GM19025 (cell line): ENCODE data around the gene CTIF.

Experiments
- ATAC-seq: cut with Tn5 transposase; IDR thresholded peaks from one replicate; pipeline ENCODE4 v1.9.1; 2021; ENCODE audit warnings: mild to moderate bottlenecking, low read depth, moderate library complexity; ENCODE audit not compliant: unreplicated experiment

CTIF gene

GRCh38 chr18:48675912-48676311, 137.1 kb downstream of the CTIF start:
- ATAC-seq = no peak

DNA sequence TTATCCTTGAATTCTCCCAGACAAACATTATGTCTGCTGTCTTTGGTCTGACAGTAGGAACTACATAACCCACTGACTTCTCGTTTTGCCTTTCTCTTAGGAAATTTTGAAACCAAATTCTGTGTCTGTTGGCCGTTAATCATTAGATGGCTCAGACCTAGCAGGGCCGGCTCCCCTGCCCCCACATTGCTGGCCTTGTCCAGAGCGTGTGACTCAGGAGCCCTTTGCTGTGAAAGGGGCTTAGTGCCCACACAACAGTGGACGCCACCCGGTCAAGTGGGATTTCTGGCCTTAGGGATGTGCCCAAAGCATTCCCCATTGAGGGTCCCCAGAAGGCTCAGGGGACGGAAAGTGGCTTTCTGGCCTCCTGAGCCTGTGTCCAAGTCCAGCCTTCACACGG, 137.5 kb downstream of the CTIF start:
- ATAC-seq = no peak

DNA sequence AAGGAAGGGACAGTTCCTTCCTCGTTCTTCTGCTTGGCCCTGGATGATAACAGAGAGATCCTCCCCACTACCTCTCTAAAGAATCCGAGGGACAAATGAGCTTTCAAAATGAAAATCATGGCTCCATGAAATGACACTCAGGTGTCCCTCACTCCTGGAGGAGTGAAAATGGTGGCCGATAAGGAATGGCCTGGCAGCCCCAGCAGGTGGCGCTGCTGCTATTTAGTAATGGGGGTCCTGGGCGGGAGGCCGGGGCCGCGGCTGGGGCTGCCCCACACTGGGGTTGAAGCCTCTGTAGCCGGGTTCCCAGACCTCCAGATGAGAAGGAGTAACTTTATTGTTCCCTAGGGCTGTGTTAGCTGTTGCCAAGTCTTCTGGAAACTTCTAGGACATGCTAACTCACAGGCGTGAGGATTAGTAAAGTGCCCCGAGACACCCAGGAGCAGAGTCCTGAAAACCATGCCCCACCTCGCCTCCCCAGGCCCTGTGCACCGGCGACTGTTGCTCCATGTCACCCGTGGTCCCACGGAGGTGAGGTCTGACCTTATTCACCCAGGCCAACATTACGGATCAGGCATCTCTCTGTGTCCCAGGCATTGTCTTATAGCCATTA, 138.0 kb downstream of the CTIF start:
- ATAC-seq = peak; percentile 50

GRCh38 chr18:48678237-48679115, 139.6 kb downstream of the CTIF start:
- no peak for ATAC-seq

GRCh38 chr18:48679236-48679635, 140.4 kb downstream of the CTIF start:
- no peak for ATAC-seq

DNA sequence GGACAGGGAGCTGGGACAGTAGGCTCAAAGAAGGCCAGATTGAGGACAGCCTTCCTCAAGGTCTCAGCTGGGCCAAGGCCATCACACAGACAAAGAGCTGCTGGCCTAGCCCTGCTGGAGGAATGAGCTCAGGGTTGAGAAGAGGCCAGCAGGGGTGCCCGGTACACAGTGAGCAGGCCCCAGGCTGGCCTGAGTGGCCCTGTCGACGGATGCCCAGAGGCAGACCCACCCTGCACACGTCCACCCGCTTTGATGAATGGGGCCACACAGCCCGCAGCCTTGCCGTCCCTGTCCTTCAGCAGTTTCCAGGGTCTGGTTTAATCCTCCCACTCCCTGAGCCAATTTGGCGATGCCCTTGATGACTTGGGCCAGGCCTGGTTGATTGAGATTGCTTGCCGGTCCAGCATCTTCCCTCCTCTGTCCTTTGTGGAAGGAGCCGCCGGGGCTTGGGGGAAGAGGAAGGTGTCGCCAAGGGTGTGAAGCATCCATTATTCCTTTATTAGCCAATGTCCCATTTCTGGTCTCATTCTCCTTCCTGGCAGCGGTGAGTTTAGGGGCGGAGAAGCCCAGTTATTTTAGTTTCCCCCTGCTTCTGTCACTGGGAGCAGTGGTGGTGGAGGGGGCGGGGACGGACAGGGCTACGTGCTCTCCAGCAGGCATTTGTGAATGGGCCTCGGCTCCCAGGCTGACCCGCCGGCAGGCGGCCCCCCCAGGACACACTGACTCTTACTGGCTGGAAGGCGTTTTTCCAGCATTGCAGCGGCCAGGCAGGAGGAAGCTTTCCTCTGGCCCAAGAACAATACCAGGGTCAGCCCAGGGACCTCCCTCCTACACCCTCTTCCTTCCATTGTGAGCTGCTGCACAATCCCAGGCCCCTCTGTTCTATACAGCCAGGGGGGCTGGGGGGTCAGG, 141.8 kb downstream of the CTIF start:
- ATAC-seq = no peak

DNA sequence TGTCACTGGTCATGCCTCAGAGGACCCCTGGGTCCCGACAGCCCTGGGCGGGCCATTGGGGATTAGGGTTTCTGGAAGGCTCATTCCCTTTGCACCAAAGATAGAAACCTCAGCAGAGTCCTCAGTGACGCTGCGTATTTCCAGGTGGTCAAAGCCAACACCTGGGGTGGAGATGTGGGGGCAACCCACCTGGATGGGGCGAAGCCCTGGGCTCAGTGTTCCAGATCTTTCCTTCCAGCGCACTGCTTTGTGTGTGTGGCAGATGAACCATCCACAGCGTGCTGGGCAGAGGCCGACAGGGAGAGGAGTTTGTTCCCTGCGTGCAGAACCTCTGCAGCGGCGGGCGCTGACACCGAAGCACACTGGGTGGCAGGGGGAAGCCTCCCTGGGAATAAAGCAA, 143.9 kb downstream of the CTIF start:
- ATAC-seq = no peak

GRCh38 chr18:48683197-48683596, 144.4 kb downstream of the CTIF start:
- no peak for ATAC-seq

DNA sequence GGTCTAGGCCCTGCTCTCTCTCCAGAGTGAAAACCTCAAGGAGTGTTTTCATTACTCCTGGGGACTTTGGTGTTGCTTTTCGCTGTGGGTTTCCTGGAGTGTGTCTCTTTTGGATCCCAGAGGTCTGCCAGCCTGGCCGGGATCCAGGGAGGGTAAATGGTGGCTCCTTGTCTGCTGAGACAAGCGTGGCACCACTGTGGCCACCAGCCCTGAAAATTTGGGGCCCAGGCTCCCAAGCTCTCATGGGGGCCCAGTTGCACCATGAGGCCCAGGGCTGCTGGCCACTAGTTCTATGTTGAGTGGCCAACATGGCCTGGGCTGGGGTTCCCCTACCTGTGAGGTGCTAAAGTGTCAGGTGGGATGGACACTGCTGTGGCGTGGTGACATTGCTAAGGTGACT, 144.8 kb downstream of the CTIF start:
- ATAC-seq = no peak

DNA sequence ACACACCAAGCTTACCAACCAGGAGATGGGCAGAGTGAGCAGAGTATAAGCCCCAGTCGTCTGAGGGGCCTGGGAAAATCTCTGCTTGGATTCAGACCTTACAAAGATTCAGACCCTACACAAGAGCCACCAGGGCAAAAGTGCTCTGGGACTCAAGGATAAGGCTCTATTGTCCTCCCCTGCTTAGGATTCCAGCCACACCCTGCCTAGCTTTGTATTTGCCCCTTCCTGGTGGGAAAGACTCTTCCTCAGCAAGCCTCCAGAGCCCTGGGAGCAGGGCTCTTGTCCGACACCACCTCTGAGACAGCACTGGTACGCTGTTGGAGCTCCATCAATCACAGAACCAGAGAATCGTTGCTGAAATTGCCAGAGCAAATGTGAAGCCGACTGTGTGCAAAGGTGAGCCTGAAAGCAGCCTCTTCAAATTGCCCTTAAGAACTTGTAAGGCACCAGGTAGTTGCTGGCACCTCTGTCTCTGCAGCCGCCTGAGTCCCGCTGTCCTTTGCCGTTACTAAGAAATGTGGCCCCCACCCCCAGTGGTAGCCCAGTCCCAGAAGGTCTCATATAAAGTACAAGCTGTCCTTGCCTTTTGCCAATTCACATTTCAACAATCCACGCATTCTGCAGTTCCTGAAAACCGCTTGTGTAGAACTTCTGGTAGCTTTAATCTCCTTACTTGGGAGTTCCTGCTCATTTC, 148.7 kb downstream of the CTIF start:
- ATAC-seq = no peak

DNA sequence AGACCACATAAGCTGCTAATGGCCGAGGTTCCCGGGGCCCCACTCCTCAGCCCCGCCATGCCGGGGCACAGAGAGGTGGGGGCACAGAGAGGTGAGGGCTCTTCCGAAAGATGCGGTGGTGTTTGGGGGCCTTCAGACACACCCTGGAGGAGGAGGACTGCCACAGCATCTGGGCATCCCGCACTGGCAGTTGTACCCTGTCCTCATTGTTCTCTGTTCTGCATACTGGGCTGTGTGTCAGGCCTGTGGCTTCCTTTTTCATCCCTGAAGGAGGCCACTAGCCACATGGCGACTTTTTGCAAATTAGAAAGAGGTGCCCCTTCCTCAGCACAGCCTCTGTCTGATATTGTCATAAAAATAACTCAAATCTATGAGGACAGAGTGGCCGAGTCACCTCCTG, 150.1 kb downstream of the CTIF start:
- no peak for ATAC-seq

DNA sequence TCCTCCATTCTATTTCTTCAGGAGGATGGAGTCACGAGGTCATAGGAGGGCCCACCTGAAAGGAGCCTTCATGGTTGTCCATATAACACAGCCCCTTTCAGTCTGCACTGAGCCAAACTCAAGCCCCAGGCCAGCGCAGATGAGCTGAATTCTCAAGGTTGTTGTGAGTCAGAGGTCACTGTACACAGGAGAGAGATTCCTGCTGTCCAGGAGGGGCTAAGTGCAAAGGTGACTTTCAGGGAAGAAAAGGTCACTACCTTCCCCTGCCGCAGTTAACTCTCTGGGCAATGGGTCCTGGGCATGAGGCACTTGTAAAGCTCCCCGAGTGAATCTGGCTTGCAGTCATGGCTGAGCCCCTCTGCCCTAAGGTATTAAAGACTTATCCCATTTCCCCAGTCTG, 150.7 kb downstream of the CTIF start:
- no peak for ATAC-seq

GRCh38 chr18:48690494-48690893, 151.7 kb downstream of the CTIF start:
- ATAC-seq = no peak

- no peak for ATAC-seq
Observed at GRCh38 chr18:48693006-48693405, 154.2 kb downstream of the CTIF start.

DNA sequence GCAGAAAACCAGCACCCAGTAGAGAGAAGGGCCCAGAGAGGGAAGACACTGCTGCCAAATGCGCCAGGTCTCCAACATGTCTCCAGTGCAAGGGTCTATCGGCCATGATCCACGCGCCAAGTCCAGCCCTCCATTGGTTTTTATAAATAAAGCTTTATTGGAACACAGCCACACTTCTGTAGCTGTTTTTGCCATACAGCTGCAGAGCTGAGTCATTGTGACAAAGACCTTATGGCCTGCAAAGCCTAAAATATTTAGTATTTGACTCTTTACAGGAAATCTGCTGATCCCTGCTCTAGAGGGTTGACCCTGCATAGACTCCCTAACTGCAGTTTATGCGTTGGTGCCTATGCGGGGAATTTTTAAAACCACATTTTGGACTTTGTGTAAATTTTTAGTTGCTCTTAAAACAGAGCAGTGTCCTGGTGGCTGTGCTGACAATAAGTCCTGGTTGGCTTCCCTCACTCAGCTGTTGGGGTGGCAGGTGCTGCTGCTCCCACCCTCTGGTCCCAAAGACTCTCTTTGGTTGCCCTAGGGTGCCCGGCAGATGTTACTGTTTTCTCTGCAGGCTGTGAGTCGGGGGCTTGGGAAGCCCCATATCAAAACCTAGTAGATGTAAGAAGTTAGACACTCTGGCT, 154.9 kb downstream of the CTIF start:
- ATAC-seq = no peak

- no peak for ATAC-seq
Observed at GRCh38 chr18:48694295-48694694, 155.5 kb downstream of the CTIF start.

GRCh38 chr18:48695671-48696070, 156.8 kb downstream of the CTIF start:
- no peak for ATAC-seq

- no peak for ATAC-seq
Observed at GRCh38 chr18:48696218-48696617, 157.4 kb downstream of the CTIF start.

GRCh38 chr18:48697441-48697840, 158.6 kb downstream of the CTIF start:
- ATAC-seq = no peak

DNA sequence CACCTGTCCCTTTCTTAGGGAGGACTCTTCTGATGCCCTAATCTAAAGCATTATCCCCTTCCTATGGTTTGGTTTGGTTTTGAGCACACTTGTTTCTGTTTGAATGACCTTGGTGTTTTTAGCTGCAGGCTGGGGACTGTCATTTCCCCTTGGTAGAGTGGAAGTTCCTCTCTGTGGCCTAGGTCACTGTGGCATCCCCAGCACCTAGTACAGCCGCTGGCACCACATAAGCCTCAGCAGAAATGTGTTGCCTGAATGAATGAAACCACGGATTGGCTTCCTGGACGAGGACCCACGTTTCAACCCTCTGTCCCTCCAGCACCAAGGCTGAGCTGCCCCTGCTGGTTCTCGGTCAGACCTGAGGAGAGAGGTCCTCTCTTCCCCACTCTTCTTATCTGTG, 159.9 kb downstream of the CTIF start:
- no peak for ATAC-seq
